Subcutaneous abdominal adipose tissue (tissue), 5 donors: ENCODE data around the gene TMEM182.

Source experiments
- H3K27ac ChIP-seq: one replicate; pipeline ENCODE4 v1.7.0; 2013; ENCODE audit warnings: low read depth, mild to moderate bottlenecking, inconsistent platforms, low read length, moderate library complexity
- H3K27me3 ChIP-seq, 5 donors: one replicate each; pipeline ENCODE4 v1.7.0; 2013; ENCODE audit warnings: low read length in 5 of 5, inconsistent platforms in 1 of 5; ENCODE audit not compliant: control insufficient read depth in 5 of 5, insufficient read depth in 4 of 5
- H3K36me3 ChIP-seq, 5 donors: one replicate each; pipeline ENCODE4 v1.7.0; 2013; ENCODE audit warnings: low read length in 5 of 5; ENCODE audit not compliant: control insufficient read depth in 5 of 5, insufficient read depth in 5 of 5
- H3K4me1 ChIP-seq, 5 donors: one replicate each; pipeline ENCODE4 v1.7.0; 2013; ENCODE audit warnings: low read length in 5 of 5, mild to moderate bottlenecking in 3 of 5, moderate library complexity in 1 of 5; ENCODE audit not compliant: control insufficient read depth in 5 of 5, insufficient read depth in 5 of 5
- H3K4me3 ChIP-seq, 5 donors: one replicate each; pipeline ENCODE4 v1.7.0; 2013; ENCODE audit warnings: low read length in 5 of 5, low read depth in 1 of 5
- H3K9ac ChIP-seq, 5 donors: one replicate each; pipeline ENCODE4 v1.7.0; 2013; ENCODE audit warnings: low read length in 5 of 5, mild to moderate bottlenecking in 4 of 5, moderate library complexity in 3 of 5
- H3K9me3 ChIP-seq, 5 donors: one replicate each; pipeline ENCODE4 v1.7.0; 2013; ENCODE audit warnings: low read length in 5 of 5; ENCODE audit not compliant: control insufficient read depth in 5 of 5
- donor health status: healthy.
- donor health status: healthy.
- donor health status: healthy.
- donor health status: healthy.
- donor health status: healthy.

TMEM182 gene

DNA sequence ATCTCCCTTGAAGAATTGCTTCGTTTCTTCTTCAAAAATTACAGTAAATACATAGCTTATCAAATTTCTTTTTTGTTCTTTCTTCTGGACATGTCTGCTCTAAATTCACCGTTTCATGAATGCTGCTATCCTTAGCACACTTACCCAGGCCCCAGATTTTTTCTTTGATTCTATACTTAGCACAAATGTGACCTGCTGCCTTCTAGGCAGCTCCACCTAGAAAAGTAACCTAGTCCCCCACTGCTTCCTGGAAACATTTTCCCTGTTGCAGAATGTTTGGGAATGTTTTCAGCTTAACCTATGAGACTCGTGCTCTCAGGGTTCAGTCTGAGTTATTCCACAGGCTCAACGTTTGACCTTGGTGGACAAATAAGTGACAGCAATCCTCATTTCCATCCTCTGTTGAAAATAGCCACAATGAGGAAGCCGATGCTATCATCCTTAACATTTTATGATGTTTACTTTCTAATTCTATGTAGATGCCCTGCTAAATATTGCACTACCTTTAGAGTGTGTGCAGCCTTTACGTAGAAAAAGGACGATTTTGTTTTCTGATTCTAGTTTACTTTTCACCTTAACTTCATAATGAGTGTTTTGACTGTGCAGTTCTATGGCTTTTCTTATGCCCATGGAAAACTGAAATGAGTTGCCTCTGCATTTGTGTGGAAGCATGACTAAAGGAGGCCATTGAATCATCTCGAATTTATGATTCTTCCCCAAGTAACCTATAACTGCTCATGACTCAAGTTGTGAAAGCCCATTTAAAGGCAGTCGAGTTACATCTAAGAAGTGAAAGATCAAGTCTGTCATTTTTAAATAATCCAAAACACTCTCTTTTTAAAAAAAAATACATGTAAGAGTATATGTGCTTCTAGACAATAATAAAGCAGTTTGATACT lies 47.7 kb downstream of the TMEM182 start:
- no peak overlapping the region for H3K9ac ChIP-seq
- peaks cover 0 to 3% (median 0%) of the 10 kb centered on the region in 5 donors for H3K36me3 ChIP-seq
- H3K27me3 ChIP-seq, result no peaks in the 10 kb centered on the region
- H3K9me3 ChIP-seq, result no peaks in the 10 kb centered on the region
- H3K4me3 ChIP-seq, result no peak overlapping the region
- peaks cover 0 to 5% (median 0%) of the 10 kb centered on the region in 5 donors for H3K4me1 ChIP-seq
- H3K27ac ChIP-seq, result no peak overlapping the region

DNA sequence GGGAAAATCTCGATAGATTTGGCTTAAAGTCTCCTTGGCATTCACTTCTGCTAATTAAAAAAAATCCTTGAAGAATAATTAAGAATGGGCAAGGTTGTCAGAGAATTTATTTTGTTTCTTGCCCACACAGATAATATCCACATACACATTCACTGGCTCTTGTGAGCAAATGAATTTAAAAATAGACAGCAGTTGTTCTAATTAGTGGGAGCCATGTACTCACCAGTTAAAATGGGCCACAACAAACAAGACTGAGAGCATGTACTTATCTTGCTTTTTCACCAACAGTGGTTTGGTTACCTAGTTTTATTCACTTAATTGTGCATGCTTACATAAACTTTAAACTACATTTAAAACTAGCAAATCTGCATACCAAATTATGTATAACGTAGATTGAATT lies 53.5 kb downstream of the TMEM182 start:
- Histone ChIP-seq H3K9me3 (no peaks in the 10 kb centered on the region), H3K27me3 (no peaks in the 10 kb centered on the region), H3K36me3 (no peaks in the 10 kb centered on the region), H3K9ac (no peak overlapping the region), H3K4me3 (no peak overlapping the region), H3K4me1 (no peaks in the 10 kb centered on the region), H3K27ac (no peak overlapping the region)

DNA sequence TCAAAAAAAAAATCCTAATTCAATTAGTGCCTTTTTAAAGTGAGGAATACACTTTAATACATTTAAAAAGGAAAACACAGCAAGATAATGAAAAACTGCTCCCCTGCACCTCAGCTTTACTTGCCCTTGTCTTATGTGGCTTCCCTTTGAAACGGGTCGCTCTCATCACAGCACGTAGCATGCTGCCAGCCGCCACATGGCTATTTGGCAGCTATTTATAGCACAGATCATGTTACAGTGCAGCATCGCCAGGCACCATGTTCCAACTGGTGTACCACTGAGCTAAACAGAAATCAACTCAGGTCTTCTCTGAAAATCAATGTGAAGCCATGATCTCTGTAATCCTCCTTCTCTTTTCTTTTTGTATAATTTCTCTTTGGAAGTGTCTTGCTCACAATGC lies 65.1 kb downstream of the TMEM182 start:
- no peak overlapping the region for H3K4me3 ChIP-seq
- peaks cover 0 to 4% (median 0%) of the 10 kb centered on the region in 5 donors for H3K4me1 ChIP-seq
- no peaks in the 10 kb centered on the region for H3K36me3 ChIP-seq
- H3K27ac ChIP-seq, result no peak overlapping the region
- no peaks in the 10 kb centered on the region for H3K27me3 ChIP-seq
- H3K9me3 ChIP-seq, result no peaks in the 10 kb centered on the region
- no peak overlapping the region for H3K9ac ChIP-seq

DNA sequence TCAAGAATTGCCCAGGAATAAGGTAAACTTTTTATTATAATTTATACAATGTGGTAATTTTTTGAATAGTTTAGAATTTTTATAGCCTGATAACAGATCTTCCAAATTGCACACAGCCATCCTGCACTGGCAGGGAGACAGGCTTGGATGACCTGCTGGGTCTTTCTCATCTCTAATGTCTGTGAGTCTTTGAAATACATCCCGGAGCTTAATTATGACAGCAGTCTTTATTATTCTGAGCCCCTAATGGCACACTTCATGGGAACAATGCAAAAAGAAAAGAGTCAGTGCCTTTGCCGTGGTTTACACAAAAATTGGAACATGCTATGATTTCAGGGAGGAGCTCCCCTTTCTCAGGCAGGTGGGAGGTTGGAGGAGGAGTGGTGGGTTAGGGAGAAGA lies 71.0 kb downstream of the TMEM182 start:
- Histone ChIP-seq H3K27ac (no peak overlapping the region), H3K9me3 (no peaks in the 10 kb centered on the region), H3K4me1 (no peaks in the 10 kb centered on the region), H3K36me3 (no peaks in the 10 kb centered on the region), H3K9ac (no peak overlapping the region), H3K4me3 (no peak overlapping the region), H3K27me3 (no peaks in the 10 kb centered on the region)

DNA sequence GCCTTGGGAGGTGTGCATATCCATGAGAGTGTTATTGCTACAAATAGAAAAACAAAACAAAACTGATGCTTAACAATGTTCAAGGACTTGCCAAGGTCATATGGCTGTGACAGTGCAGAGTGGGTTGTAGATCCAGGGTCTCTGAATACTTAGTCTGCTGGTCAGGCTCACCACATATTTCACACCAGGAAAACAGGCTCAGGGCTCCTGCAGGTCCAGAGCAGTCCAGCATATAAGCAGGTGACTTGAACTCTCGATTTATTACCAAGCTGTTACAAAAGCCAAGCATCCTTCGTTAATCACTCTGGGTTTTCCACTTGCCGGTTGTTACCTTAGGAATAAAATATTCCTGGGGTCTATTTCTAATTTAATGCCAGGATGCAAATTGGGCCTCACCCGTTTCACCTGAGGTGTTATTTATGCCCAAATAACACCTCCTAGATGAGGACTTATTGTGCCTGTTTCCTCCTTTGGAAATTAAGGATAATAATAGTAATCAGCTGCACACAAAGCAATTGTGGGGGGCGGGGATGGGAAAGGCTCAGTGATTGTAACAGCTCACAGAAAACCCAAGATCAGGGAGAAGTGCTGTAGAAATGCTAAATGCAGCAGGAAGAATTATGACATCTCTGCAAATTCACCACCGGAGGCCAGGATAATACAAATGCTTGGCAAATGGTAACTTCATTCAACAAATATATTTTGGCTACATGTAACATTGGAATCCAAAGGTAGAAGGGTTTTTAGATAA lies 72.9 kb downstream of the TMEM182 start:
- no peak overlapping the region for H3K4me3 ChIP-seq
- H3K27ac ChIP-seq, result no peak overlapping the region
- H3K9me3 ChIP-seq, result no peaks in the 10 kb centered on the region
- no peaks in the 10 kb centered on the region for H3K36me3 ChIP-seq
- H3K4me1 ChIP-seq, result no peaks in the 10 kb centered on the region
- no peaks in the 10 kb centered on the region for H3K27me3 ChIP-seq
- no peak overlapping the region for H3K9ac ChIP-seq

DNA sequence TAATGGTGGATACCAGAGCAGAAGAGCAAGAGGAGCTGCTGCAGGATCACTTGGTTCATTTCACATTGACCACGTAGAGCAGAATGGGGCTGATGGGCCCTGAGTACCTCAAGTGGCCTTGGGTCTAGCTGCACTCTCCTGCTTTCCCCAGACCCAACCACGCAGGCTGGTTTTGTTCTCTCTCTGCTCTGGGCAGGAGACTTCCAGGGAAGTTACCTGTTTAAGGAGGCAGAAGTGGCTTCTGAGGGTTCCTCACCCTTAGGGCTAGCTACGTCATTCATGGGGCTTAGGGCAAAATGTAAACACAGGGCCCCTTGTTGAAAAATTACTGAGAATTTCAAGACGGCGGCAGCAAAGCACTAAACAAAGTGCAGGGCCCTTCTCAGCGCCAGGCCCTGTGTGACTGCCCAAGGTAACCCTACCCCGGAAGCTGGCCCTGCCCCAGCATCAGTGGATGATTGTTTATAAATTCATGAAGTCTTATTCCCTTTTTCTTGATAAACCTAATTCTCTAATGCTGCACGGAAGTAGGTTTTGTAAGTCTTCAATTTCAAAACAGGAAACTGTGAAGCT lies 75.9 kb downstream of the TMEM182 start:
- H3K27me3 ChIP-seq, result no peaks in the 10 kb centered on the region
- no peaks in the 10 kb centered on the region for H3K9me3 ChIP-seq
- H3K4me3 ChIP-seq, result no peak overlapping the region
- H3K9ac ChIP-seq, result no peak overlapping the region
- no peak overlapping the region for H3K27ac ChIP-seq
- H3K36me3 ChIP-seq, result no peaks in the 10 kb centered on the region
- peaks cover 0 to 3% (median 0%) of the 10 kb centered on the region in 5 donors for H3K4me1 ChIP-seq

DNA sequence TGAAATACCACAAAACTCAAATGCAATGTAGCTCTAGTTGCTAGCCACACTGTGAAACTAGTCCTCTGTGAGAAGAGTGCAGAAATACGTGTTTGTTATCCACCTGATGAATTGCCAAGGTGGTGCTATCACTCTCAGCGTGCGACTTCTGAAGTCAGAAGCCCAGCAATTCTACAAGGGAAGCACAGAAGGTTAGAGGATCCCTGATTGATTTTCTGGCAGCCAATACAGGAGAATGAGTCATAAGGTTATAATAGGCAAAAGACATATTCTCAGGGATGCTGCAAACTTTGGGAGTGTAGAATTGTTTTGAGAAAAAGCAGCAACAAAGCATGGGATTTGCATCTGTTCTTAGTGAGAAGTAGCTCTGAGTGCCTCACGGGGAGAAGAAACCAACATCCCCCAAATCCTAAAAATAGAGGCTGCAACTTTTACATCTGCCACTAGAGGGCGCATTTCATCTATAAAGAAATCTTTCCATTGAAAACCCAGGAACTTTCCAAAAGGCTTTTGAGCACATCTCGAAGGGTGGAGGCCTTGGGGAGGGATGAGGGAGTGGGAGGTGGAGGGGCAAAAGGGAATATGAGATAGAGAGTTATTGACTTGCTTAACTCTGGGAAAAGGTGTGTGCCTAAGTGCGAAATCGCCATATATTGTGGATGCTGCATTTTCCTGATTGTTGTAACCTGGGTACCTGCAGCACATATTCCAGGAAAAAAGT lies 78.0 kb downstream of the TMEM182 start:
- Histone ChIP-seq H3K4me1 (peaks cover 0 to 3% (median 0%) of the 10 kb centered on the region in 5 donors), H3K9me3 (no peaks in the 10 kb centered on the region), H3K27me3 (no peaks in the 10 kb centered on the region), H3K36me3 (no peaks in the 10 kb centered on the region), H3K9ac (no peak overlapping the region), H3K4me3 (no peak overlapping the region), H3K27ac (no peak overlapping the region)

DNA sequence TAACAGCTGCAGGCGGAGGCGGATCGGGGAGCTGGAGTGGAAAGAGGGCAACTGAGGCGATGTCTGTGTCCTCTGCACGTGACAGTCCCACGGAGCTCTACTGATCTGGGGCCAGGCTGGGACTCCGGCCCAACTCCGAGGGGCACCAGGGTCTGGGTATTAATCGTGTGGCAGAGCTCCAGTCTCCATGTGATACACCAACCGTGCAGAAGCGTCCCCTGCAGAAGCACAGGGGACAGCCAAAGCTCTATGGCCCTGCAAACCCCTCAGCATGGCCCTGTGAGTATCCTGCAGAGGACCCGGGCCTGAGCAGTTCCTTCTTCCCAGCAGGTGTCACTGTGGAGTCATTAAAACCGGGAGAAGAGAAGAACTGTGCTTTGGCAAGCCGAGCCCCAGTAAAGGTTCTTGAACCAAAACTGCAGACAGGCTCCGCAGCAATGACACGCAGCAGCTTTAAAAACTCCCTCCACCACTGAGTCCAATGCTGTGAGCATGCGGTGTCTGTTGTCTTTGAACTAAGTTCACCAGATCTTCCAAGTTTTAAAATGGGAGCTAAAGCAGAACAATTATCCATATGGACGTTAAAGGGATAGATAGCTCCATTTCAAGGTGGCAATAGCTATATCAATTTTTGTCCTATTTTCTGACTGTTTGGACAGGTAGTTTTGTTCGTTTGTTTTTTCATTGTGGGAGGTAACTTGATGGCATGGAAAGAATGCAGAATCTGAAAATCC lies 79.4 kb downstream of the TMEM182 start:
- H3K4me3 ChIP-seq, result no peak overlapping the region
- H3K36me3 ChIP-seq, result no peaks in the 10 kb centered on the region
- peak overlapping the region in 1 of 5 donors; percentile 44 for H3K9ac ChIP-seq
- H3K9me3 ChIP-seq, result no peaks in the 10 kb centered on the region
- H3K4me1 ChIP-seq, result peaks cover 0 to 3% (median 0%) of the 10 kb centered on the region in 5 donors
- H3K27ac ChIP-seq, result no peak overlapping the region
- H3K27me3 ChIP-seq, result no peaks in the 10 kb centered on the region

DNA sequence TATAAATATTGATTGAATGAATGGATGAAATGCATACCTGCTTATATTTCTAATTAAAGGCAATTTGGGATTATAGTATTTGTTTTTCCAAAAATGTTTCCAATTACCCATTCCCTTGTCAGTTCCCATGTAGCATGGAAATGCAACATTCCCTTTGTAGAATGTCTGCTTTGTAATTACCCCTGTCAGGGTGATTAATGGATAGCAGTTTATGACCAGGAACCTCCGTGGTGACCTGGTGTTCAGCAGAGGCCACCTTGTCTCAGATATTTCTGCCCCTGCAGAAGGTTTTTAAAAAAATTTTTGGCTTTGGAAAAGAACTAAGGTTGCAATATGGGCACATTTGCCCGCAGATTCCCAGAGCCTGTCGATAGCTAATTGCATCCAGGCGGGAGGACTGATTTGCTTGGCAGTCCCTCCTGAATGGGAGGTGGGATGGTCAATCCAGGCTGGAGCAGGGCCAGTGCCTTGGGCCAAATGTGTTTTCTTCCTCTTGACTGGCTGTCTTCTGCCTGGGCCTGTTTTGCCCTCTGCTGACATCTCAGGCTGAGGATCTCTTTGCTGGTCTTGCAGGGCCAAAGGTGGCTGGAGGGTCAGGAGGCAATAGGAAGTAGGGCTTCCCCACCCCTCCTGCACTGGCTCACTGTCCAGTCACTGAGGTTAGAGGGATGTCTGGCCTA lies 82.1 kb downstream of the TMEM182 start:
- H3K27ac ChIP-seq, result no peak overlapping the region
- H3K9me3 ChIP-seq, result no peaks in the 10 kb centered on the region
- no peak overlapping the region for H3K9ac ChIP-seq
- peaks cover 0 to 9% (median 5%) of the 10 kb centered on the region in 5 donors for H3K4me1 ChIP-seq
- no peaks in the 10 kb centered on the region for H3K27me3 ChIP-seq
- H3K4me3 ChIP-seq, result no peak overlapping the region
- H3K36me3 ChIP-seq, result no peaks in the 10 kb centered on the region
